Measurements from ENCODE around the gene FAM111B.

The FAM111B gene

DNA sequence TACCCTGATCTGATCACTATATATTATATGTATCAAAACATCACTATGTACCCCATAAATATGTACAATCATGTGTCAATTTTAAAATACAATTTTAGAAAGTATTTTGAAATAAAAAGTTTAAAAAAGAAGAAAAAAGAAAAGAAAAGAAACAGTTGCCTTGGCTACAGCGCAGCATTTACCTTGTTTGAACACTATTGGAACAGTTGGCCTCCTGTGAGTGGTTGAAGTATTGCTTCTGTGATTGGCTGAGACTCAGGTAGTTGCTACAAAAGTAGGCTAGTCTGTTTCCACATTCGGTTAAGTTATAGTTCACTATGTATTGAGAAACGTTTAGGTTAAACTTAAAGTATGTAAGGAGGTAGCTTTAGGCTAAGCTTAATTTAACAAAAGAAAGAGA, 57.0 kb downstream of the FAM111B start:
- DNase-seq = no peak

DNA sequence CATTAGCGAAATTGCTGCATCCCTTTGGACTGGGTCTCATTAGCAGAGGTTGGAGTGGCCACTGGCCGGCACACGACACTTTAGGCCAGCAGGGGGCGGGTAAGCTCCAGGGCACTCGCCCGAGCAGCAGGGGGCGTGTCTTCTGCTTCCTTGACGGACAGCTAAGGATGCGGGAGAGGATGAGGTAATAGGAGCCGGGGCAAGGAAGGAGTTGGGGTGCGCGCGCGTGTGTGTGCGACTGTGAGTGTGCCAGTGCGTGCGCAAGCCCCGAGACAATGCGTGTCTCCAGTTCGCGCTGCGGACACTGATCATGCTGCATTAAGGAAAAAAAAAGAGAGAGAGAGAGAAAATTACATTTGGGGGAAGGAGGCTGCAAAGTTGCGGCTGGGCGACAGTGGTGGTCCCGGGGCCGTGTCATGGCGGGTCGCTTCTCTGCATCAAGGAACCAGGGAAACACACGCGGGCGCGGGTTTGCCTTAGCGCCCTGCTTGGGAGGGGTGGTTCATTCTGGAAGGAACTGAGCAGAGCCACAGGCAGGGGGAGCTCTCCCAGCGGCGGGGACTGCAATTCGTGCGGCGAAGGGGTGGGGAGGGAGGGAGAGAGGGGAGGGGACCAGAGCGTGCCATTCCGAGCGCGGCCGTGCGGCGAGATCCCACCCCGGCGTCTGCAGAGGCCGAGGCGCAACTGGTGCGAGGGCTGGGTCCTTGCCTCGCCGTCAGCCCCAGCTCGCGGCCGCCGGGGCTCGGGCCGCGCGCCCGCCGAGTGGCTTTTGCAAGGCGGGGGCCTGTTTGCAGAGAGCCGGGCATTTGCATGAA, 64.7 kb downstream of the FAM111B start, which contains the start of gene DTX4:
Gene DTX4 (plus strand): TSS at position 625 of the 815 bp plus-strand sequence. CDS start 464 bp downstream, outside the sequence.
- DNase-seq = peak; percentile 88

DNA sequence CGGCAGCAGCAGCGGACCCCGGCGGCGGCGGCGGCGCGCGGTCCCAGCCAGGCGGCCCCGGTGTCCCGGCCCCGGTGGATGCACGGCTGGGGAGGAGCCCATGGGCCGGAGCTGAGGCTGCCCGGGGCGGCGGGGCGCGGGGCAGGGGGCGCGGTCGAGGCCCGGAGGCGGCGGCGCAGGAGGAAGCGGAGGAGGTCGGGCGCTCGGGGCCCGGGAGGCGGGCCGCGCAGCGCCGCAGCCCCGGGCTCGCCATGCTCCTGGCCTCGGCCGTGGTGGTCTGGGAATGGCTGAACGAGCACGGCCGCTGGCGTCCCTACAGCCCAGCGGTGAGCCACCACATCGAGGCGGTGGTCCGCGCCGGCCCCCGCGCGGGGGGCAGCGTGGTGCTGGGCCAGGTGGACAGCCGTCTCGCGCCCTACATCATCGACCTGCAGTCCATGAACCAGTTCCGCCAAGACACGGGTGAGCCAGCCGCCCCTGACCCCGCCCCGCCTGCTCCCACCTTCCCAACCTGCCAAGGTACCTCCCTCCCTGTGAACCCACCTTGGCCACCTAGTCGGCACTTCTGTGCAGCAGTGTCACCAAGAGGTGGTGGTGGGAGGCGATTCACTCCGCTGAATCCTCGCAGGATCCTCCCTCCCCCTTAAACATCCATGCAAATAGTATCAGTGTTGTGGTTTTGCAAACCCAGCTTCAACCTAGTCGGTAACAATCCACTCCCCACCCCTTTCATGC, 65.5 kb downstream of the FAM111B start:
- no peak for DNase-seq

DNA sequence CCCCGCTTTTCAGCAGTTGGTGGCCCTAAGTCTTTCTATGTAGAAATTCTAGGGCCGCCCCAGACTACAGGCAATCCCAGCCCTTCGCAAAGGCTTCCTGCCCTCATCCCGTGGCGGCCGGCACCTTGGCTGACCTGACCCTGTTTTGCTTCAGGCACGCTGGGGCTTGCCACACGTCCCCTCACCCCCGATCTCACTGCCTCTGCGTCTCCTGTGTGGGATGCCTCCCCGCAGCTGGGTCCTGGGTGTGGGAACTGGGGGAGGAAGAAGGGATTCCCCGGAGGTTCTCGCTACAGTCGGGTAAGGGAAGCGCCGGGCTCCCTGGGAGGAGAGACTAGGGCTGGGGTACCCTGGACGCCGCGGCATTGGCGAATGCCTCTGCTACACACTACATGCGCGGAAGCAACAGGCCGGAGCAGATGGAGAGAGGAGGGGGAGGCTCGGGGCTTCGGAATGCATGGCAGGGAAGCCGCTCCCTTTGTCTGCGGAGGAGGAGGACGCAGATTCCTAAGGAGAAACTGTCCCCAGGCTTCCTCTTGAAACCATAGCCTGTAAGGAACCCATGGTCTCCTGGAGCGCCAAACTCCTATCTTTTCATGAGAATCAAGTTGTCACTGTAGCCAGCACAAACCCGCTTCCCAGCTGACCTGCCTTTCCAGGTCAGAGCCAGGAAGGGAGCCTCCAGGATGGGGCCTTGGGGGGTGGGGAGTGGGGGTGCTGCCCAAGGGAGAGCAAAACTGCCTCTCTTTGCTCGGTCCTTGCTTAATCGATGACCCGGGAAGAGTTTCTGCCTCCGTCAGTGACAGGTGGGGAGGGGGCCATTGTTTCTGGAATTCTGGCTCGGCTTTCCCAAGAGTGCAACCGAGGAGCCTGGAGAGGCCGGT, 66.3 kb downstream of the FAM111B start:
- DNase-seq = no peak

DNA sequence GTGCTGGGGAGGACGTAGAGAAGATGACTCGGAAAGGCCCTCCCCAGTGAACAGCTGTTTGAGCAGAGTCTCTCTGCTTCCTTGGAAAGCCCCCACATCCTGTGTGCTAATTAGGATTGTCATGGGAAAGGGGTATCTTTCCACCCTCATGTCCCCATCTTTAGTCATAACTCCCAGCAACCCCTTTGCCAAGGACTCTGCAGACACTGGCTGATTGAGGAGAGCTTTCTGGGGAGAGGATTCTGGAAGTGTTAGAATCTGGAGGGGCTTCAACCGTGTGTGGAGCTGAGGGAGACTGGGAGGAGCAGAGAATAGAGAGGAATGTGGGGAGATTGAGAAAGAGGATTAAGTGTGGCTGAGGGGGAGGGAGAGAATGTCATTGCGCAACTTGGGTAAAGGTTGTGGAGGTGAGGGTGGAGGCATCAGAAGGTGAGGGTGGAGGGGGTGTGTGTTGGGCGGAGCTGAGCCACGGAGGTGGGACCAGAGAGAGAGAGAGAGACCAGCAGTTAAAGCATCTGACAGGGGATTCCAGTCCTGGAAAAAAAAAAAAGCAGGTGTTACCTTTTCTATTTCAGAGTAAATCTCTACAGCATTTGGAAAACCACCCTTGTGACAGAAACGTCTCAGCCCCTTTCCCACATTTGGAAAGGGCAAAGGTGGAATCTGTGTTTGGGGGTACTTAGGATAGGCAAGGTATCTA, 67.1 kb downstream of the FAM111B start:
- DNase-seq = no peak

DNA sequence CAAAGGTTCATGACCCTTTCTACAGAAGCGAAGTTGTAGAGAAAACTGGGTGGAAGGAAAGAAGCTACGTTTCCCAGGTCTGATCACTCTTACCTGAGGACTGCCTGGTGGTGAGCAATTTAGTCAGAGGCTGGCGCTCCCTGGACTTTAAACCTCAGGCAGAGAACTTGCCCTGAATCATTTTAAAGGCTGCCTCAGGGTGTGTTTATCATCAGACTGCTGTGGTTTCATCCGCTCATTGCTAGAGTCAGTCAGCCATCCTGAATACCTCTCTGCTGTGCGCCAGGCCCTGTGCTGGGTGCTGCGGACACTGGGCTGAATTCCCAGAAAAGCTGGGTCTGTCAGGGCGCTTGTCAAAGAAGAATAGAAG, 67.6 kb downstream of the FAM111B start:
- no peak for DNase-seq

DNA sequence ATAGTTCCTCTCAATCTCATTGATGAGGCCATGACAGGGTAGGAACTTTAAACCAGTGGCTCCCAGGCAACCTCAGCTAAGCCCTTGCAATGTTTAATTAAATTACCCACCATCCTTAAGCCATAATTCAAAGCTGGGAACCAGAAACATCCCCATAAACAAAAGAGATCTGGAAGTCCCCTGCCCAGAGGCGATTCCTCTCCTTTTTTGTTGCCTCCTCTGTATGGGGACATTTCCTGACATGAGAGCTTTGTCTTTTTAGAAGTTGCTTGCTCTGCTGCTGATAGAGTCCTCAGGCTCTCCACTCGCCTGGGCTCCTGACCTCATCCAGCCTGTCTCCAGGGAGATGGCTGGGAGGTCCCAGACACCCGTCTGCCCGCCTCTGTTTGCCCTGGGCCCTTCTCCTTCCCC, 68.1 kb downstream of the FAM111B start:
- DNase-seq = no peak

DNA sequence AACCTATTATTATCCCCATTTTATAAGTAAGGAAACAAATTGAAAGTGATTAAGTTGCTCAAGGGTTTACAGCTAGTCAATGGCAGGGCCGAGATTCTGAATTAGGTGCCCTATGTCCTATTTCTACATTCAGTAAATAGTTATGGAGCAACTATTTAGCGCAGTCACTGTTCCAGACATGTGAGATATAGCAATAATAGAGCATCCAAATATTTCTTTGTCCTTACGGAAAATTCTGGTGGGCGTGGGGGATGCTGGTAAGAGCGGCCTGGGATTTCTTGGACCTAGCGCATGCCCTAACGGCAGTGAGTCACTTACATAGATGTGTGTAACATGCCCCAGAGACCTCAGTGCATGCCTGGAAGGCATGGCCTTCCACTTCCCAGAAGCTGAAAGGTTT, 69.3 kb downstream of the FAM111B start:
- DNase-seq = no peak
